GM12872 (cell line): Measurements from ENCODE around the gene RHEBL1.

ENCODE experiments used
- CTCF ChIP-seq: IDR thresholded peaks from 3 replicates; pipeline ENCODE4 v1.5.1; 2011; ENCODE audit warnings: low read depth, mild to moderate bottlenecking, low read length, moderate library complexity; ENCODE audit not compliant: insufficient read depth

RHEBL1 gene

GRCh38 chr12:49041881-49042484, 27.8 kb downstream of the RHEBL1 start:
- TF ChIP-seq CTCF, result no peak

- TF ChIP-seq CTCF, result no peak
These were observed 28.5 kb downstream of the RHEBL1 start for GRCh38 chr12:49041036-49041880.

- no peak for TF ChIP-seq CTCF
These were observed 29.4 kb downstream of the RHEBL1 start for GRCh38 chr12:49040364-49040855.

GRCh38 chr12:49039421-49040363, 30.1 kb downstream of the RHEBL1 start:
- TF ChIP-seq CTCF, result no peak

GRCh38 chr12:49038291-49038955, 31.4 kb downstream of the RHEBL1 start:
- TF ChIP-seq CTCF, result no peak

- TF ChIP-seq CTCF, result no peak
These were observed 31.9 kb downstream of the RHEBL1 start for GRCh38 chr12:49037947-49038237.
